Measurements from ENCODE around the gene FOLR2. TPM values are rescaled to one million over a fixed set of nuclear protein-coding genes. Genes with fewer than 3 reads are reported as not detected.
"Not testable (repeated sequence)": the region's sequence is repeated elsewhere in the genome, so short reads cannot be mapped to it uniquely, and the experiment has no call there.

FOLR2 gene
- polyA plus RNA-seq (ENCODE audit: insufficient read length in 3 of 3), result 10 to 100 TPM in 2 of 3 donors, 1 to 10 TPM in 1; 7.9 to 14.7 (median 10.1) TPM
- long read RNA-seq, donor 1, transcript FOLR2-201 (5 exons, 1,138 nt), result major isoform, 10 of 12 reads
- long read RNA-seq, donor 1, partial matches to known transcripts, result 0 of 12 reads
- long read RNA-seq, donor 1, other reads (novel, unspliced or antisense), result 0 of 12 reads
- long read RNA-seq, donor 2, transcript FOLR2-201 (5 exons, 1,138 nt), result major isoform, 10 of 12 reads
- long read RNA-seq, donor 2, partial matches to known transcripts, result 0 of 12 reads
- long read RNA-seq, donor 2, other reads (novel, unspliced or antisense), result 0 of 12 reads
- long read RNA-seq, donor 3, partial matches to known transcripts, result 0 of 8 reads
- long read RNA-seq, donor 3, other reads (novel, unspliced or antisense), result 0 of 8 reads
- long read RNA-seq, donor 4, transcript FOLR2-201 (5 exons, 1,138 nt), result major isoform, 5 of 7 reads
- long read RNA-seq, donor 4, partial matches to known transcripts, result 0 of 7 reads
- long read RNA-seq, donor 4, other reads (novel, unspliced or antisense), result 0 of 7 reads
- long read RNA-seq, donor 5, partial matches to known transcripts, result 0 of 2 reads
- long read RNA-seq, donor 5, other reads (novel, unspliced or antisense), result 0 of 2 reads
- long read RNA-seq, donor 6, transcript FOLR2-201 (5 exons, 1,138 nt), result major isoform, 5 of 5 reads
- long read RNA-seq, donor 6, partial matches to known transcripts, result 0 of 5 reads
- long read RNA-seq, donor 6, other reads (novel, unspliced or antisense), result 0 of 5 reads
- long read RNA-seq, donor 7, partial matches to known transcripts, result 0 of 4 reads
- long read RNA-seq, donor 7, other reads (novel, unspliced or antisense), result 0 of 4 reads
- long read RNA-seq, donor 8, transcript FOLR2-201 (5 exons, 1,138 nt), result major isoform, 11 of 14 reads
- long read RNA-seq, donor 8, partial matches to known transcripts, result 0 of 14 reads
- long read RNA-seq, donor 8, other reads (novel, unspliced or antisense), result 0 of 14 reads
- long read RNA-seq, donor 9, transcript FOLR2-201 (5 exons, 1,138 nt), result major isoform, 6 of 7 reads
- long read RNA-seq, donor 9, partial matches to known transcripts, result 0 of 7 reads
- long read RNA-seq, donor 9, other reads (novel, unspliced or antisense), result 0 of 7 reads
- long read RNA-seq, donor 10, partial matches to known transcripts, result 0 of 2 reads
- long read RNA-seq, donor 10, other reads (novel, unspliced or antisense), result 0 of 2 reads
- long read RNA-seq, donor 11, transcript FOLR2-201 (5 exons, 1,138 nt), result major isoform, 5 of 5 reads
- long read RNA-seq, donor 11, partial matches to known transcripts, result 0 of 5 reads
- long read RNA-seq, donor 11, other reads (novel, unspliced or antisense), result 0 of 5 reads
- long read RNA-seq, donor 12, transcript FOLR2-201 (5 exons, 1,138 nt), result major isoform, 9 of 10 reads
- long read RNA-seq, donor 12, partial matches to known transcripts, result 0 of 10 reads
- long read RNA-seq, donor 12, other reads (novel, unspliced or antisense), result 0 of 10 reads
- long read RNA-seq, donor 13, partial matches to known transcripts, result 0 of 2 reads
- long read RNA-seq, donor 13, other reads (novel, unspliced or antisense), result 0 of 2 reads
- long read RNA-seq, donor 14, result 0 reads
- long read RNA-seq, donor 15, transcript FOLR2-201 (5 exons, 1,138 nt), result major isoform, 12 of 13 reads
- long read RNA-seq, donor 15, partial matches to known transcripts, result 0 of 13 reads
- long read RNA-seq, donor 15, other reads (novel, unspliced or antisense), result 0 of 13 reads
- long read RNA-seq, donor 16, partial matches to known transcripts, result 0 of 3 reads
- long read RNA-seq, donor 16, other reads (novel, unspliced or antisense), result 0 of 3 reads

DNA sequence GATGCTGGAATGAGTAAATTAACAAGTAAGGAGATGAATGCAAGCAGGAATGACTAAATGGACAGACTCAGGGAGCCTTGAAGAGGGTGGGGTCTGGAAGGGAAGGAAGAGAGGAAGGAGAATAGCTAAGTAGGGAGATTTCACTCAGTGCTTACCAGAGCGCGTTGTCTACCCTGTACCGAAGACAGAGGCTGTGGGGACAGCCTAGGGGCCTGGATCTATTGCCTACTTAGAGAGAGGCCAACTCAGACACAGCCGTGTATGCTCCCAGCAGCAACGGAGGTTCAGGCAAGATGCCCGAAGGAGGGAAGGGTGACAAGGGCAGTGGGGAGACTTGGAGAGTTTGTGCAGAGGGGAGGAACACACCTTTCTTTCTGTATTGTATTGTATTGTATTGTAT is at the start of gene FOLR2:
Gene FOLR2, plus strand, starts transcription at position 157 of the 400 bp plus-strand sequence. CDS start 1,791 bp downstream, outside the sequence.
- no peak for DNase-seq

DNA sequence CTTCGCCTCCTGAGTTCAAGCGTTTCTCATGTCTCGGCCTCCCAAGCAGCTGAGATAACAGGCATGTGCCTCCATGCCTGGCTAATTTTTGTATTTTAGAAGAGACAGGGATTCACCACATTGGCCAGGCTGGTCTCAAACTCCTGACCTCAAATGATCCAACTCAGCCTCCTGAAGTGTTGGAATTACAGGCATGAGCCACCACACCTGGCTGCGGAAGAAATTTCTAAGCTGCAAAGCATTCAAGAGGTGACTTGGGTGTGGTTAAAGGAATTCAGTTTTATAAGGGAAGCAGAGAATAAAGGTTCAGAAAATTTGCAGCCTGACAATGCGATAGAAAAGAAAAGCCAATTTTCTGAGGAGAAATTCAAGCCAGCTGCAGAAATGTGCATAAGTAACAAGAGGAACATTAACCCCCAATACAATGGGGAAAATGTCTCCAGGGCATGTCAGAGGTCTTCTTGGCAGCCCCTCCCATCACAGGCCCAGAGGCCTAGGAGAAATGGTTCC is 47.5 kb upstream of the FOLR2 start:
- DNase-seq, result not testable (repeated sequence)

DNA sequence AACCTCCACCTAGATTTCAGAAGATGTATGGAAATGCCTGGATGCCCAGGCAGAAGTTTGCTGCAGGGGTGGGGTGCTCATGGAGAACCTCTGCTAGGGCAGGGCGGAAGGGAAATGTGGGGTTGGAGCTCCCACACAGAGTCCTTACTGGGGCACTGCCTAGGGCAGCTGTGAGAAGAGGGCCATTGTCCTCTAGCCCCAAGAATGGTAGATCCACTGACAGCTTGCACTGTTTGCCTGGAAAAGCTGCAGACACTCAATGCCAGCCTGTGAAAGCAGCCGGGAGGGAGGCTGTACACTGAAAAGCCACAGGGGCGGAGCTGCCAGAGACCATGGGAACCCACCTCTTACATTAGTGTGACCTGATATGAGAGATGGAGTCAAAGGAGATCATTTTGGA is 46.8 kb upstream of the FOLR2 start:
- not testable (repeated sequence) for DNase-seq

DNA sequence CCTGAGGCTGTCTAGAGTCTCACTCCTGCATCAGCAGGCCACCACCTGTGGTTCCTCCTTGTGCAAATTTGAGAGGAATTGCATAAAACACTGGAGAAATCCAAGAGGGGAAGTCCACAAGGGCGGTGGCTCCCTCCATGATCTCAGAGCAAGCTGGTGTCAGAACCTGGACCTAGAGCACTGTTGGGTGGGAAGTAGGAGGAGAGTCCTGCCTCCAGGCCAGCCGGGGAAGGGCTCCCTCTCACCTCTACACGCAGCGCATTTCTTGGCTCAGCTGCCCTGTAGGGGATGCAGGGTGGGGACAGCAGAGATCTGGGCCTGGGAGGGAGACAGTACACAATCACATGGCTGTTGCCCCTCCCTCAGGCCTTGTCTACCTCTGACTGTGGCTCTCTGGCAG is 44.6 kb upstream of the FOLR2 start:
- not testable (repeated sequence) for DNase-seq

DNA sequence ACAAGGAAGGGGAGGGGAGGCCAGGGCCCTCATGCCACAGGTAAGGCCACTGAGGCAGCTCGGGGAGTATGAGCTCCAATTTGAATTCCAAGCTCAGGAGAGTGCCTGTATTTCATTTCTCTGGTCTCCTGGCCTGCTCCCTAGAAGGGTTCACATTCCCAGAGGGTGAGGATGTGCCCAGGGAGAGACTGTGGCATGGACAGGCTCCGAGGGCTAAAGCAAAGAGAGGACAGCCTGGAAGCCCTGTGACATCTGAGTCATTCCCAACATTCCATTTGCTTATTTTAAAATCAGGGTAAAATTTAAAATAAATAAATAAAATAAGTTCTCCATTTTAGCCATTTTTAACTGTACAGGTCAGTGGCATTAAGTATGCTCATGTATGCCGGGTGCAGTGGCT is 43.3 kb upstream of the FOLR2 start:
- DNase-seq, result no peak

DNA sequence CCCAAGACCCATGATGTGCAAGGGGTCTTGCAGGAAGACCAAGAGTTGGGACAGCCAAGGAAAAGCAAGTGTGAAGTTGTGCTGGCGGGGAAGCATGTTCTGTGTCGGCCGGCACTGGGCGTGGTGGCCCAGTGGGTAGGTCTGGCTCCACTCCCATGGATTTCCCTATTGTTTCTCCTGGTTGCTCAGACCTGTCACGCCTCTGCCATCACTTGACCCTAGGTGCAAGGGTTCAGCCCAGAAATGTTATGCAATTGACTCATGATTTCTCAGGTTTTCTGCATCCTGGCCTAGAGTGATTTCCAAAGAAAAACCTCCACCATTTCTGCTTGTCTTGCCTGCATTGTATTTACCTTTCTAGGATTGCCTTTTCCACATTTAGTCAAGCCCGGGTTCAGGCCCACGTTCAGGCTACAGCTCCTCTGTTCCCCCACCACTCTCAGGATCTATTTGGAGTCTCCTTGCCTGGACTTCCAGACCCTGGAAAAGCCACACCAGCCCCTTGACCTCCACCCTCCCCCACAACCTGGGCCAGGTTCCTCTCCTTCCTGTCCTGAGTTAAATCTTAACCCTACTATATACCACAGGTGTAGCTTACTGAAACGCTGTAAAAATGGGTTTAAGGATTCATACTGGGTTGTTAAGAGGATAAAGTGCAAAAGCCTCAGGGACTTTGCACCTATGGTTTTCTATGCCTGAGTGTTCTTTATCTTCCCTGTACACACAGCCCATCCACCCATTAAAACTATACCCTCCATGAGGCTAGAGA is 42.1 kb upstream of the FOLR2 start:
- no peak for DNase-seq

DNA sequence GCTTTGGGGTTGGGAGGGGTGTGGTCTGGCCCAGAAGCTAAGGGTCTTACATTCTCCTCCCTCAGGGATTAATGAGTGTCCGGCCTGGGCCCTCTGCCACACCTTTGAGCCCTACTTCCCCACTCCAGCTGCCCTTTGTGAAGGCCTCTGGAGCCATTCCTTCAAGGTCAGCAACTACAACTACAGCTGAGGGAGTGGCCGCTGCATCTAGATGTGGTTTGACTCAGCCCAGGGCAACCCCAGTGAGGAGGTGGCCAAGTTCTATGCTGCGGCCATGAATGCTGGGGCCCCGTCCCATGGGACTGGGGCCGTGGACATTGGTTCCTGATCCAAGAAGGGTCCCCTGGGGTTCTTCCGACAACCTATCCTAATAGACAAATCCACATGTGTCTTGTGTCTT is 38.9 kb upstream of the FOLR2 start:
- no peak for DNase-seq

DNA sequence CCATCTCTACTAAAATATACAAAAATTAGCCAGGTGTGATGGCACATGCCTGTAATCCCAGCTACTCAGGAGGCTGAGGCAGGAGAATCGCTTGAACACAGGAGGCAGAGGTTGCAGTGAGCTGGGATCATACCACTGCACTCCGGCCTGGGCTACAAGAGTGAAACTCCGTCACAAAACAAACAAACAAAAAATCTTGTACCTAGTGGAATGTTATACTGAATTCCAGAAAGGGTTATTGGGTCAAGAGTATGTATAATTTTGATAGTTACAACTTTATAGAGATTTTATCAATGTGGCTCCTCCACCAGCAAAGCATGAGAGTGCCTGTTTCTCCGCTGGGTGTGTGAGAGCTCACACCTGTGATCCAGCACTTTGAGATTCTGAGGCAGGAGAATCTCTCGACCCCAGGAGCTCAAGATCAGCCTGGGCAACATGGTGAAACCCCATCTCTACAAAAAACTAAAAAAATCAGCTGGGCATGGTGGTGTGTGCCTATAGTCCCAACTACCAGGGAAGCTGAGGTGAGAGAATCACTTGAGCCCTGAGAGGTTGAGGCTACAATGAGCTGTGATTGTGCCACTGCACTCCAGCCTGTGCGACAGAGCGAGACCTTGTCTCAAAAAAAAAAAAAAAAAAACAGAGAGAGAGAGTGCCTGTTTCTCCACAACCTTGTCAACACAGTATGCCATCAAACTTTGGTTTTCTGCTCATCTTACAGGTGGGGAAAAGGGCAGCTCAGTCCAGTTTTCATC is 37.4 kb upstream of the FOLR2 start:
- no peak for DNase-seq

DNA sequence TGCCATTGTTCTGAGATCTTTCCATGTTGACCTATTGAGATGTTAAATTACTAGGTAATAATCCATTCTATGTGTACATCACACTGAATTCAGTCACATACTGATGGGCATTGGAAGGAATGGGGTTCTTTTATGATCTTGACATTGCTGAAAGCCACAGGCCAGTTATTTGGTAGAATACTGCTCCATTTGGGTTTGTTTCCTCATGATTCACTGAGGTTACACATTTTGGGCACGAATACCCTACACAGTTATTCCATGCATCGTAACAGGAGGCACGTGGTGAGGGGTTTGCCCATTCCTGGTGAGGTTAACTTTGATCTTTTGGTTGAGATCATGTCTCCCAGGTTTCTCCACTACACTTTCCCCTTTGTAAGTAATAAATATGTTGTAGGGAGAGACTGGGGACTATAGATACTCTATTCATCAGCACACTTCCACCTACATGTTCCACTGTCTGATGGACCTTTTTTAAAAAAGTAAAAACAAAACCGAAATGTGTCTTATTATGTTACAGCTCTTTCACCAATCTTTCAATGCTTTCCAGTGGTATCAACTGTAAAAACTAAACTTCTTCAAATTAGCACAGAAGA is 36.7 kb upstream of the FOLR2 start:
- no peak for DNase-seq

DNA sequence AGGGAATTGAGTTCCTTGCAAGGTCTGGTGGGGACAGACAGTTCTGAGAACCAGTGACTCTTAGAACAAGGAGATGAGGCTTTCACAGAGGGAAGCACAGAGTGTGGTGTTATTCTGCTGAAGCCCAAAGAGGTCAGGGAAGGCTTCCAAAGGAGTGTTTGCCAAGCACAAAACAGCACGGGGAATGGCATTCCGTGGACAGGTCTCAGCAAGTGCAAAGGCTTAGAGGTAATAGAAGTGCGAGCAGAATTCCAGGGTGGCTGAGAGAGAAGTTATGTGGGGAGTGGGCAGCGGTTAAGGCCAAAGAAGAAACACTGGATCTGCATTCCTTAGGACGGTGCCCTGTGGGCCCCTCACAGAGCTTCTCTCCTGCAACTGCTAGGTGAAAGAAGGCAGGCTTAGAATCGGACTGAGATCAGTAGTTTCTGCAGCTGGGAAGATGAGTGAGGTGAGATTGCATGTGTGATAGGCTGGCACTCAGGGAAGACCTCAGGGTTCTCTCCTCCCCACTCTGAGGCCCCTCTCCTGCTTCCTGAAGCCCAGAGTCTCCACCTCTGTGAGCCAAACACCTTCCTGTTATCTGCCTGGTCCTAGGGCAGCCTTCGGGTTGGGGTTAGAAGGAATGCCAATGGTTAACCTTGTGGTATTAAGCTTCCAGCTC is 35.6 kb upstream of the FOLR2 start:
- DNase-seq, result not testable (repeated sequence)

DNA sequence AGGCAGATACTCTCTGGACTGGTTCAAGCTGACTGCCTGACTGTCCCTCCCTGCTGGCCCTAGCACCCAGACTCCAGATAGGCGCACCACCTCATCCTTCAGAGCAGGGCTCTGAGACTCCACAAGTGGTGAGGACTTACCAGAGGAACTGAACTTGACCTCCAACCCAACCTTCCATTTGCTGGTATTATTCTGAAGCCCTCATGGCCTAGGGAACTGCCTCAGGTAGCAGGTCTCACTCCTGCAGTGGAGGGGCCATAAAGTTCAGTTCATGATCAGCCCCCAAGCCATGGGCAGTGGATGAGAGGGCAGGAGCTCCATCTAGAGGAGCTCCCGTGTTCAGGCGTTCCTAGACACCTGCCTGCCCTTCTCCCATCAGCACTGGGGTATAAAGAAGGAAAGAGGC is 35.0 kb upstream of the FOLR2 start:
- DNase-seq, result not testable (repeated sequence)

DNA sequence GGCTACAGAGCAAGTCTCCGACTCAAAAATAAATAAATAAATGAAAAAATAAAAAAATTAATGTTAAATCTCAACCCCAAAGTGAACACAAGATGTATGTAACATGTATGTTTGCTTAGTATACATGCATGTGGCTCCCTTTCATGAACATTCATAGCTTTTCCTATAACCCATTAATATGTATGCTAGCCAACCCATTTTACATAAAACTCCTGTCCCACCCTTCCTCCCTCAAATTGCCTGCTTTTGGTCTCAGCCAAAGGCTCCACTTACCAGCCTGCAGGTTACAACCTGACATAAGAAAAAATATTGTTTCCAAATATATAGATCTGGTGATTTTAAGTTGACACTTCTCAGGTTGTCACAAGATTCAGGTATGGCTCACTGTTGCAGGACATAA is 28.3 kb upstream of the FOLR2 start:
- DNase-seq, result no peak

DNA sequence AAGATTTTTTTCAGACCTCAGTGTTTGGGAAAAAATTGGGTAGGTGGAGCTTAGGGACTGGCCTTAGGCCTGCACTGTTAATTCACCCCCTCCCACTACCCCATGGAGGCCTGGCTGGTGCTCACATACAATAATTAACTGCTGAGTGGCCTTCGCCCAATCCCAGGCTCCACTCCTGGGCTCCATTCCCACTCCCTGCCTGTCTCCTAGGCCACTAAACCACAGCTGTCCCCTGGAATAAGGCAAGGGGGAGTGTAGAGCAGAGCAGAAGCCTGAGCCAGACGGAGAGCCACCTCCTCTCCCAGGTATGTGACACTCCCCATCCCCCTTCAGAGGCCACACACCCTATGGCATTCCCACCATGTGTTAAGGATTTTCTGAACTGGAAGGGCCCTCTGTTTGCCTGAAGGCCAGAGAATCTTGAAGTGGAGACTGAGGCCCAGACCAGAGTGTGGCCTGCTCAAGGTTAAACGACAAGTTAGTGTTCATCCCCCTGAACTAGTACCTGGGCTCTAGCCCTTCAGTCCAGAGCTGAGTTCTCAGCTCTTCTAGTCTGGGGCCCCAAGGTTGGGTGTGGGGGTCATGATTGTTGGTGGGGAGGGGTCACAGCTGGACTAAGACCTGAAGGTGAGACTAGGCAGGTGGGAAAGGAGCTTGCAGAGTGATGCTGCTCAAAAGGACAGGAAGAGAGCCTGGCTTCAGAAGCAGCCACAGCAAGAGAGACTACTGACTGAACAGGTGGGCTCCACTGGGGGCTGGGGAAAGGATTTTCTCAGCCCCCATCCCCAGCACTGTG is 26.9 kb upstream of the FOLR2 start:
- peak; percentile 50 for DNase-seq

DNA sequence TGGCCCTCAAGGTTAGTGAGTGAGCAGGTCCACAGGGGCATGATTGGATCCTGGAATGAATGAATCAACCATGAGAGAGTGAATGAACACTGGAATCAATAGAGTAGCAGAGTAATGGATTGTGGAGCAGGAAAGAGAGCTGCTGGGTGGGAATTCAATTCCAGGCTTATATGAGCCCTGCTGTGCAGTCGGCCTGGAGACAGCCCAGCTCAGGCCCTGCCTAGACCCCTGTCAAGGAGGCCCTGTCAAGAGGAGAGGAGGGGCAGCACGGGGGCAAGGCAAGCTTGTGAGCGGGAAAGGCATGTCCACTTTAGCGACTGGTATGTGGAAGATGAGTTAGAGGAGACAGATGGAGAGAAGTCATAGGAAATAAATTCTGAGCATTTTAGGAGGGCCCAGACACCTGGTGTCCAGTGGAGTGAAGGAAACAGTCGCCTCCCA is 25.9 kb upstream of the FOLR2 start:
- DNase-seq, result no peak

DNA sequence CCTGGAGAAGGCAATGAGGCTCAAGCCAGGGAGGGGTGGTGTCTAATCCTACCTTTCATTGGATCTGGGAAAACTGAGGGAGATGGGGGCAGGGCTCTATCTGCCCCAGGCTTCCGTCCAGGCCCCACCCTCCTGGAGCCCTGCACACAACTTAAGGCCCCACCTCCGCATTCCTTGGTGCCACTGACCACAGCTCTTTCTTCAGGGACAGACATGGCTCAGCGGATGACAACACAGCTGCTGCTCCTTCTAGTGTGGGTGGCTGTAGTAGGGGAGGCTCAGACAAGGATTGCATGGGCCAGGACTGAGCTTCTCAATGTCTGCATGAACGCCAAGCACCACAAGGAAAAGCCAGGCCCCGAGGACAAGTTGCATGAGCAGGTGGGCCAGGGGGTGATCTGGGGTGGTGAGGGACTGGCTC is 24.6 kb upstream of the FOLR2 start, which contains the start of gene FOLR1:
Gene FOLR1, plus strand, starts transcription at position 180 of the 421 bp plus-strand sequence. Its CDS starts 34 bp downstream, at position 214.
- DNase-seq, result peak; percentile 28

DNA sequence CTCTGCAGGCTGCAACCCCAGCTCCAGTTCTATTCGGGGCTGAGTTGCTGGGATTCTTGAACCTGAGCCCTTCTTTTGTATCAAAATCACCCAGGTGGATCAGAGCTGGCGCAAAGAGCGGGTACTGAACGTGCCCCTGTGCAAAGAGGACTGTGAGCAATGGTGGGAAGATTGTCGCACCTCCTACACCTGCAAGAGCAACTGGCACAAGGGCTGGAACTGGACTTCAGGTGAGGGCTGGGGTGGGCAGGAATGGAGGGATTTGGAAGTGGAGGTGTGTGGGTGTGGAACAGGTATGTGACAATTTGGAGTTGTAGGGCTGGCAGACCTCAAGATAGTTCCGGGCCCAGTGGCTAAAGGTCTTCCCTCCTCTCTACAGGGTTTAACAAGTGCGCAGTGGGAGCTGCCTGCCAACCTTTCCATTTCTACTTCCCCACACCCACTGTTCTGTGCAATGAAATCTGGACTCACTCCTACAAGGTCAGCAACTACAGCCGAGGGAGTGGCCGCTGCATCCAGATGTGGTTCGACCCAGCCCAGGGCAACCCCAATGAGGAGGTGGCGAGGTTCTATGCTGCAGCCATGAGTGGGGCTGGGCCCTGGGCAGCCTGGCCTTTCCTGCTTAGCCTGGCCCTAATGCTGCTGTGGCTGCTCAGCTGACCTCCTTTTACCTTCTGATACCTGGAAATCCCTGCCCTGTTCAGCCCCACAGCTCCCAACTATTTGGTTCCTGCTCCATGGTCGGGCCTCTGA is 20.9 kb upstream of the FOLR2 start:
- no peak for DNase-seq
